ENCODE results near the gene NAGA.

DNA sequence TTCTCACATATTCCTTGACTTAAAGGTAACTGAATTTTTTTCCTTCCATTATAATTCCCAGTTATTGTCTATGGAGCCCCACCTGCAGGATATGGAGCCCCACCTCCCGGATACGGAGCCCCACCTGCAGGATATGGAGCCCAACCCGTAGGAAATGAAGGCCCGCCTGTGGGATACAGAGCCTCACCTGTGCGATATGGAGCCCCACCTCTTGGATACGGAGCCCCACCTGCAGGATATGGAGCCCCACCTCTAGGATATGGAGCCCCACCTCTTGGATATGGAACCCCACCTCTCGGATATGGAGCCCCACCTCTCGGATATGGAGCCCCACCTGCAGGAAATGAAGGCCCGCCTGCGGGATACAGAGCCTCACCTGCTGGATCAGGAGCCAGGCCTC lies 43.9 kb downstream of the NAGA start:
- TF ChIP-seq, protein P1, sequence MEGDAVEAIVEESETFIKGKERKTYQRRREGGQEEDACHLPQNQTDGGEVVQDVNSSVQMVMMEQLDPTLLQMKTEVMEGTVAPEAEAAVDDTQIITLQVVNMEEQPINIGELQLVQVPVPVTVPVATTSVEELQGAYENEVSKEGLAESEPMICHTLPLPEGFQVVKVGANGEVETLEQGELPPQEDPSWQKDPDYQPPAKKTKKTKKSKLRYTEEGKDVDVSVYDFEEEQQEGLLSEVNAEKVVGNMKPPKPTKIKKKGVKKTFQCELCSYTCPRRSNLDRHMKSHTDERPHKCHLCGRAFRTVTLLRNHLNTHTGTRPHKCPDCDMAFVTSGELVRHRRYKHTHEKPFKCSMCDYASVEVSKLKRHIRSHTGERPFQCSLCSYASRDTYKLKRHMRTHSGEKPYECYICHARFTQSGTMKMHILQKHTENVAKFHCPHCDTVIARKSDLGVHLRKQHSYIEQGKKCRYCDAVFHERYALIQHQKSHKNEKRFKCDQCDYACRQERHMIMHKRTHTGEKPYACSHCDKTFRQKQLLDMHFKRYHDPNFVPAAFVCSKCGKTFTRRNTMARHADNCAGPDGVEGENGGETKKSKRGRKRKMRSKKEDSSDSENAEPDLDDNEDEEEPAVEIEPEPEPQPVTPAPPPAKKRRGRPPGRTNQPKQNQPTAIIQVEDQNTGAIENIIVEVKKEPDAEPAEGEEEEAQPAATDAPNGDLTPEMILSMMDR (conservative IDR thresholded peaks at IDR 0.05) = no peak
- no peak for TF ChIP-seq ZFX (IDR thresholded peaks at IDR 0.05)

All from C4-2B (cell line).